Mucosa of descending colon (tissue), 3 donors: ENCODE data around the gene TBC1D2. TPM values are rescaled to one million over a fixed set of nuclear protein-coding genes. Genes with fewer than 3 reads are reported as not detected.

ENCODE experiments used
- ATAC-seq: fragments of 200-7000 bp; cut with Tn5 transposase; one replicate; pipeline ENCODE4 v1.9.1; 2020; ENCODE audit warnings: mild to moderate bottlenecking, moderate library complexity
- DNase-seq, 3 donors: peaks; one replicate each; pipeline ENCODE4 v3.0.0-alpha.2; 2020
- H3K36me3 ChIP-seq: fragments of 200-600 bp; one replicate; pipeline ENCODE4 v1.8.0; 2021; ENCODE audit warnings: low read depth, mild to moderate bottlenecking
- H3K4me1 ChIP-seq: fragments of 200-600 bp; one replicate; pipeline ENCODE4 v1.8.0; 2021; ENCODE audit warnings: low read depth, mild to moderate bottlenecking
- H3K4me3 ChIP-seq: fragments of 200-600 bp; one replicate; pipeline ENCODE4 v1.8.0; 2021; ENCODE audit warnings: mild to moderate bottlenecking
- H3K9me3 ChIP-seq: fragments of 200-600 bp; one replicate; pipeline ENCODE4 v1.8.0; 2021; ENCODE audit warnings: mild to moderate bottlenecking
- intact Hi-C, 2 donors: fragments of 100-400 bp; cut with DNase I in 1 of 2; cut with micrococcal nuclease in 1 of 2; formaldehyde crosslinking; loops; one replicate each; pipeline versions ENCODE4 v1.11.0 to v1.11.1; 2022; cut with DNase I, micrococcal nuclease
- total RNA-seq, 3 donors: library from RNA; stranded (reverse); fragmentation: NEBNext Ultra II Directional in 2 of 3; extraction: Animal tissue kit (Norgen Biotek cat#: 25700) in 2 of 3; gene quantifications; one replicate each; pipeline versions ENCODE4 v1.2.1 to v1.2.4, GENCODE V29; 2021 to 2023
- TF ChIP-seq, protein P1 (sequence below): fragments of 200-600 bp; IDR thresholded peaks from one replicate; pipeline ENCODE4 v1.8.0; 2022; ENCODE audit warnings: antibody characterized with exemption, mild to moderate bottlenecking
- donor health status: DM: no; HTN: no; CAD: no; lungs with moderate emphysema.
- donor health status: DM: no; HTN: no; CAD: no.
- donor health status: DM: no; HTN: yes; CAD: no.

The TBC1D2 gene
- total RNA-seq, 3 donors from 2014 or later = 19.5 to 33.5 (median 26.9) TPM

DNA sequence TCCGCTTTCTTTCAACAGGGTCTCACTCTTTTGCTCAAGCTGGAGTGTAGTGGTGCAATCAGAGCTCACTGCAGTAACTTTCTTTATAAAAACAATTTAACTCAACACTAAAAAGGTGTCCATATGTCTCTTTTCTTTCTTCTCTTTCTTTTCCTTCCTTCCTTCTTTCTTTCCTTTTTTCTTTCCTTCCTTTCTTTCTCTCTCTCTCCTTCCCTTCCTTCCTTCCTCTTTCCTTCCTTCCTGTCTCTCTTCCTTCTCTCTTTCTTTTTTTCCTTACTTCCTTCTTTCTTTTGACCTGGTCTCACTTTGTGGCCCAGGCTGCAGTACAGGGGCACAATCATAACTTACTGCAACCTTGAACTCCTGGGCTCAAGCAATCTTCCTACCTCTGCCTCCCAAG, 25.8 kb upstream of the TBC1D2 start:
- DNase-seq (no peak), ATAC-seq (no peak)
- TF ChIP-seq, protein P1, sequence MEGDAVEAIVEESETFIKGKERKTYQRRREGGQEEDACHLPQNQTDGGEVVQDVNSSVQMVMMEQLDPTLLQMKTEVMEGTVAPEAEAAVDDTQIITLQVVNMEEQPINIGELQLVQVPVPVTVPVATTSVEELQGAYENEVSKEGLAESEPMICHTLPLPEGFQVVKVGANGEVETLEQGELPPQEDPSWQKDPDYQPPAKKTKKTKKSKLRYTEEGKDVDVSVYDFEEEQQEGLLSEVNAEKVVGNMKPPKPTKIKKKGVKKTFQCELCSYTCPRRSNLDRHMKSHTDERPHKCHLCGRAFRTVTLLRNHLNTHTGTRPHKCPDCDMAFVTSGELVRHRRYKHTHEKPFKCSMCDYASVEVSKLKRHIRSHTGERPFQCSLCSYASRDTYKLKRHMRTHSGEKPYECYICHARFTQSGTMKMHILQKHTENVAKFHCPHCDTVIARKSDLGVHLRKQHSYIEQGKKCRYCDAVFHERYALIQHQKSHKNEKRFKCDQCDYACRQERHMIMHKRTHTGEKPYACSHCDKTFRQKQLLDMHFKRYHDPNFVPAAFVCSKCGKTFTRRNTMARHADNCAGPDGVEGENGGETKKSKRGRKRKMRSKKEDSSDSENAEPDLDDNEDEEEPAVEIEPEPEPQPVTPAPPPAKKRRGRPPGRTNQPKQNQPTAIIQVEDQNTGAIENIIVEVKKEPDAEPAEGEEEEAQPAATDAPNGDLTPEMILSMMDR = no peak
- Histone ChIP-seq H3K4me3 (no peak overlapping the region), H3K9me3 (no peaks in the 10 kb centered on the region), H3K4me1 (no peaks in the 10 kb centered on the region), H3K36me3 (no peaks in the 10 kb centered on the region)
- intact Hi-C loops = no loop called here

DNA sequence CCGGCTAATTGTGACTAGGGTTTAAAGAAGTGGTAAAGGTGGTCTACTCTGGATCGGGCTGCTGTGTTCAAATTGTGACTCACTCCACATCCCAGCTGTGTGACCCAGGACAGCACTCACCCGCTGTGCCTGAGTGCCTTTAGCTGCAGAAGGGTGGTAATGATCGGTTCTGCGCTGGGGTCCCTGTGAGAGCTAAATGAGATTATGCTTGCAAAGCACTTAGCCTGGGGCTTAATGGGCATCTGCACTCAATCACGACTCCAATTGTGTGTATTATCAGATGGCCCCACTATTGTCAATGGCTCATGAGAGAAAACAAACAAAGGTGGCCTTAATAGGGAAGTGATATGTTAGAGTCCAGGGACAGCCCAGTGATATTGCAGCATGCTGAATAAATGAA, 25.1 kb upstream of the TBC1D2 start:
- no peak for ATAC-seq

DNA sequence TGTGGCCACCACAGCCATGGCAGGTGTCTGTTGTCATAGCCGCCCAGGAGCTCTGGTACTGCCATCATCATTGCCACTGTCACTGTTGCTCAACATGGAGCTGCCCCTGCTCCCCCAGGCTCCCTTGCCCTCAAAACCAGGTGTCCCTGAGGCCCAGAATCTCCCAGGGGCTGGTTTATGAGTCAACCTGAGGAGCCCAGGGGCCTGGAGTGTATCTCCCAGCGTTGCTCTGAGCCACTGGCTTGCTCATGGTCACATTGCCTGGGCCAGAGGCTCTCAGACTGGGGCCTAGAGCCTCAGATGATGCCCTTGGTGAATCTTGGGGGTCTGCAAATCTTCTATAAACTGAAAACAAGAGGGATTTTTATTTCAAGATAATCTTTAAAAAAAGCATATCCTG, 24.7 kb upstream of the TBC1D2 start:
- Histone ChIP-seq H3K36me3 (no peaks in the 10 kb centered on the region), H3K9me3 (no peaks in the 10 kb centered on the region), H3K4me1 (no peaks in the 10 kb centered on the region), H3K4me3 (no peak overlapping the region)
- TF ChIP-seq, protein P1 = no peak
- DNase-seq = no peak
- intact Hi-C loops = no loop called here
- ATAC-seq = no peak

More for the DNA sequence above, 25.1 kb upstream of the TBC1D2 start:
- H3K4me1 ChIP-seq = no peaks in the 10 kb centered on the region
- no peaks in the 10 kb centered on the region for H3K36me3 ChIP-seq
- no peak overlapping the region for H3K4me3 ChIP-seq
- intact Hi-C loops = no loop called here
- DNase-seq = no peak
- H3K9me3 ChIP-seq = no peaks in the 10 kb centered on the region
- TF ChIP-seq, protein P1 = no peak

DNA sequence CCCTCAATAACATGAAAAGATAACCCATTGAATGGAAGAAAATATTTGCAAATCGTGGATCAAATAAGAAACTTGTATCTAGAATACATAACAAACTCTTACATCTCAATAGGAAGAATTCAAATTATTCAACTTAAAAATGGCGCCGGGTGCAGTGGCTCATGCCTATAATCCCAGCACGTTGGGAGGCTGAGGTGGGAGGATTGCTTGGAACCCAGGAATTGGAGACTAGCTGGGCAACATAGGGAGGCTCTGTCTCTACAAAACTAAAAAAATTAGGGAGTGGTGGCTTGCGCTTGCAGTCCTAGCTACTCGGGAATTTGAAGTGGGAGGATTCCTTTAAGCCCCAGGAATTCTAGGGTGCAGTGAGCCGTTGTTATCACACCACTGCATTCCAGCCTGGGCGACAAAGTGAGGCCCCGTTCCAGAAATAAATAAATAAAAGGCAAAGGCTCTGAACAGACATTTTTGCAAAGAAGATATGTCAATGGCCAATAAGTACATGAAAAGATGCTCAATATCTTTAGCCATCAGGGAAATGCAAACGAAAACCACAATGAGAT, 21.5 kb upstream of the TBC1D2 start:
- DNase-seq (no peak), ATAC-seq (no peak)
- H3K36me3 ChIP-seq = no peaks in the 10 kb centered on the region
- no peak overlapping the region for H3K4me3 ChIP-seq
- no peaks in the 10 kb centered on the region for H3K4me1 ChIP-seq
- intact Hi-C loops = no loop called here
- no peaks in the 10 kb centered on the region for H3K9me3 ChIP-seq
- TF ChIP-seq, protein P1 = no peak

DNA sequence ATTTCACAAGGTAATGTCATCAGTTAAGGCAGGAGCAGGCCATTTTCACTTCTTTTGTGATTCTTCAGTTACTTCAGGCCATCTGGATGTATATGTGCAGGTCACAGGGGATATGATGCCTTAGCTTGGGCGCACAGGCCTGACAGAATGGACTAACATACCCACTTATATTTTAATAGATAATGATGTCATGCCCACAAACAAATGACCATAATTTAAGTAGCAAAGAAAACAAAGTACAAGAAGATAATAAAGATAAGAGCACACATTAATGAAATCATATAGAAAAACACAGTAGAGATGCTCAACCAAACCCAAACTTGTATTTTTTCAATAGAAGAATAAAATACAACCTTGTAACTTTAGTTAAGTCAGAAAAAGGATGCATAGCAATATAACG, 19.7 kb upstream of the TBC1D2 start:
- TF ChIP-seq, protein P1 = no peak
- no peaks in the 10 kb centered on the region for H3K4me1 ChIP-seq
- H3K4me3 ChIP-seq = no peak overlapping the region
- ATAC-seq (no peak), DNase-seq (no peak)
- H3K36me3 ChIP-seq = no peaks in the 10 kb centered on the region
- intact Hi-C loops = no loop called here
- no peaks in the 10 kb centered on the region for H3K9me3 ChIP-seq

DNA sequence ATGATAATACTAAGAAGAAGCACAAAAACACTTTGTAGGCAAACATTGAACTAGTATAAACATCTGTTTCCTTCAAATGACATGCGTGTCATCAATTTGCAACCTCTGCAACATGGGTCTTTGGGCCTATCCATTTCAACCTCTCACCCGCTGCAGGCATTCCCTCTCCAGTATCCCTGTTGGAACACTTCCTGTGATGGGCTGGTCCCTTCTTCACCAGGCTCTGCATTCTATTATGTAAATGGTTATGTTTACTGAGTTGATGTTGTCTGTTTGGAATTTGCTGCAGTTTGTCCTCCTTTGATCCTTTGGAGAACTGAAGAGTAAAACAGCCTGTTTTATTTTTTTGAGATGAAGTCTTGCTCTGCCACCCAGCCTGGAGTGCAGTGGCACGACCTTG, 16.6 kb upstream of the TBC1D2 start:
- DNase-seq (no peak), ATAC-seq (no peak)
- no peaks in the 10 kb centered on the region for H3K36me3 ChIP-seq
- H3K9me3 ChIP-seq = no peaks in the 10 kb centered on the region
- no peak overlapping the region for H3K4me3 ChIP-seq
- TF ChIP-seq, protein P1 = no peak
- intact Hi-C loops = no loop called here
- H3K4me1 ChIP-seq = no peaks in the 10 kb centered on the region
